ENCODE measurements around the gene FGD6. TPM values are rescaled to one million over a fixed set of nuclear protein-coding genes. Genes with fewer than 3 reads are reported as not detected.

FGD6 gene
- total RNA-seq, 1 donor from 2014 or later = 19.9 TPM

DNA sequence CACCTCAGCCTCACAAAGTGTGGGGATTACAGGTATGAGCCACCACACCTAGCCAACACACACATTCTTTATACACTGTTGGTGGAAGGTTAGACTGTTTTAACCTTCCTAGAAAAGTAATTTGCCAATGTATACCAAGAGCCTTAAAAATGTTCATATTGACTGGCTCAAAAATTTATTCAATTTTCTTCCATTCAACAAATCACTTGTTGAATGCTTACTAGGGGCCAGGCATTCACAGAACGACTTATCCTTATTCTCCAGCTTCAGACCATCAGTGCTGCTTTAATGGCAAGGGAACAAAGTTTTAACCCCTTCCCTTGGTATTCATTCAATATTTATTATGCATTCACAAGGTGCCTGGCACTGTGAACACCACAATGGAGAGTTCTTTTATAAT lies 146.9 kb downstream of the FGD6 start:
- no peak for DNase-seq (ENCODE audit: low spot score)
- intact Hi-C loops (cut with DNase I) = no loop called here

- no peak for DNase-seq (ENCODE audit: low spot score)
These were observed 151.0 kb downstream of the FGD6 start for GRCh38 chr12:95066091-95066855.

GRCh38 chr12:95060951-95061350 lies 156.3 kb downstream of the FGD6 start:
- intact Hi-C loops (cut with DNase I) = no loop called here
- no peak for DNase-seq (ENCODE audit: low spot score)

More at GRCh38 chr12:95066091-95066855, 151.0 kb downstream of the FGD6 start:
- intact Hi-C loops (cut with DNase I) = no loop called here

DNA sequence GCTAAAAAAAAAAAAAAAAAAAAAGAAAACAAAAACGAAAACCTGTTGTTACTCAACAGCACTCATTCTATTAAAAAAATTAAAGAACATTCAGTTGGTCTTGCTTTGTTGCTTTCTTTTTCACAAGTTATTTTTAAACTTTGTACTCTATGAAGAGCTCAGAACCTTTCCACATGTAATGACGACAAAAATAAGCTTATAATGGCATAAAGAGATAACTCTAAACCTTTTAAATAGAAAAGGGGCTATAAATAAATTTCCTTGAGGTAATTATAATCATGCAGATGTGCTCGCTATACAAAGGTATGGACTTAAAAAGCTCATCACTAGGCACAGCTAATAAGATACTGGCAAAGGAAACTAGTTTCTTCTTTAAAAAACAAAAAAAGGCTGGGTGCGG lies 157.3 kb downstream of the FGD6 start:
- no peak for DNase-seq (ENCODE audit: low spot score)
- intact Hi-C loops (cut with DNase I) = no loop called here

DNA sequence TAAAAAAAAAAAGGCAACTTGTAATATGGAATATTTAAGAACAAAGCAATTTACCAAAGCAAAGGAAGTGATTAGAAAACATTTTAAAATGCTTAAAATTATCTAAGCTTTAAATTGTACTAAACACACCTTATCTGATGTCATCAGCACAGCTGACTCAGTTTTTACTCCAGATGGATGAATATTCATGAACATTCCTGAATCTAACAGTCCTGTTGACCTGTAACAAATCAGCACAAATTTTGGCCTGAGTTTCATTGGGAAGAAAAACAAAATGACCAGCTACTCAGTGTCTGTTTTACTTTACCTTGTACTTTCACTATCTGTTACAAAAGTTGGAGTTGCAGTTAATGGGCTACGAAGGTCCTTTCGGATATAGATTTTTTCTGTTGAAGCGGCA lies 159.8 kb downstream of the FGD6 start:
- intact Hi-C loops (cut with DNase I) = no loop called here
- no peak for DNase-seq (ENCODE audit: low spot score)

DNA sequence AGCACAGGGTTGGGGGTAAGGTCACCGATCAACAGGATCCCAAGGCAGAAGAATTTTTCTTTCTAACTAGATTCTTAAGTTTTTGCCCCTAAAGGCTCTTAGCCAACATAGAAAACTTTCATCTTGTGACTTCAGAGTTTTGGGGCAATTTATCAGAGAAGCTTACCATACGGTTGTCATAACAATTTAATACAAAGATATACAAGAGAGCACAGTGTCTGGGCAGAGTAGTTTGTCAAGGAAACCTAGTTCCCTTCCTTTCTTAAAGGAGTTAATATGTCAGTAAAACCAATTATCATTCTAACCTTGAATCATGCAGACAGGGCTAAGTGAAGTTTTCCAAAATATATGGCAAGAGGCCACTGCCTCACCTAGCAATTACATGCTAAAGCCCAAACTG lies 162.2 kb downstream of the FGD6 start:
- intact Hi-C loops (cut with DNase I) = no loop called here
- no peak for DNase-seq (ENCODE audit: low spot score)

DNA sequence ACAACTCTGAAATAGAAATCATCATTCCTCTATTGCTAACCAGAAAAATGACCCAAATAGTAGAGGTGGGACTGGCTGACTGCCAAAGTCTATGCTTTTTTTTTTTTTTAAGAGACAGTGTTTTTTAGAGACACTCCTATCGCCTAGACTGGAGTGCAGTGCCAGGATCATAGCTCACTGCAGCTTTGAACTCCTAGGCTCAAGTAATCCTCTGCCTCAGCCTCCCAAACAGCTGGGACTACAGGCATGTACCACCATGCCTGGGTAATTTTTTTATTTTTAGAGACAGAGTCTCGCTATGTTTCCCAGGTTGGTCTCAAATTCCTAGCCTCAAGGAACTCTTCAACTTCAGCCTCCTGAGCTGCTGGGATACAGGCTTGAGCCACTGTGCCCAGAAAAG lies 163.1 kb downstream of the FGD6 start:
- DNase-seq (ENCODE audit: low spot score) = no peak
- intact Hi-C loops (cut with DNase I) = no loop called here

- no peak for DNase-seq (ENCODE audit: low spot score)
- intact Hi-C loops (cut with DNase I) = no loop called here
These were observed 166.0 kb downstream of the FGD6 start for GRCh38 chr12:95051241-95051640.

- intact Hi-C loops (cut with DNase I) = no loop called here
- DNase-seq (ENCODE audit: low spot score) = no peak
These were observed 179.4 kb downstream of the FGD6 start for GRCh38 chr12:95037906-95038305.

GRCh38 chr12:95034750-95035149 lies 182.5 kb downstream of the FGD6 start:
- intact Hi-C loops (cut with DNase I) = no loop called here
- DNase-seq (ENCODE audit: low spot score) = no peak

Other genes starting within 250 kb of the FGD6 start
- gene NDUFA12, start 213.8 kb downstream of the FGD6 start, total RNA-seq = 228 TPM
- 34.6 TPM for gene NR2C1, start 143.8 kb downstream of the FGD6 start, total RNA-seq
- gene VEZT, start 340 bp upstream of the FGD6 start, total RNA-seq = 77.4 TPM

Measured in cardiac septum (tissue), 1 donor.